HepG2 (cell line): ENCODE measurements around the gene OGA. TPM values are rescaled to one million over a fixed set of nuclear protein-coding genes. Genes with fewer than 3 reads are reported as not detected.

ENCODE experiments used
- ATAC-seq: fragments of 200-7000 bp; cut with Tn5 transposase; 3 replicates; pipeline ENCODE4 v1.9.1; 2020; ENCODE audit warnings: mild to moderate bottlenecking, moderate library complexity
- BruUV-seq: library from RNA; stranded (reverse); fragments of 400-500 nt; replicated peaks from 2 replicates; lab custom pipeline; 2021; lab: Mats Ljungman, UMichigan
- CTCF ChIA-PET: fragments of 300-600 bp; formaldehyde crosslinking; extraction: SDS; loops from one replicate; lab custom pipeline; 2021; ENCODE audit warnings: low total read pairs, inconsistent platforms, low intra/inter-chr PET ratio; lab: Yijun Ruan, JAX
- POLR2A ChIA-PET: fragments of 350-600 bp; sonication (Branson Sonifier 250); formaldehyde crosslinking; loops from one replicate; lab custom pipeline; 2020; ENCODE audit warnings: antibody characterized with exemption, inconsistent platforms; lab: Yijun Ruan, JAX
- DNase-seq: peaks from one replicate; pipeline ENCODE4 v3.0.0-alpha.2; 2015; ENCODE audit warnings: low spot score
- FAIRE-seq: peaks from 3 replicates; lab custom pipeline; 2011; peaks lifted over from hg19 to GRCh38; lab: Jason Lieb, UNC
- H2AFZ ChIP-seq: one replicate; pipeline ENCODE4 v1.6.1; 2011; ENCODE audit warnings: low read length, inconsistent platforms
- H3K27ac ChIP-seq: fragments of 300-600 bp; 3 replicates; pipeline ENCODE4 v1.8.0; 2011; ENCODE audit warnings: mixed run types, mild to moderate bottlenecking, mixed read lengths, low read length, inconsistent platforms; ENCODE audit not compliant: insufficient read depth; ENCODE audit errors: extremely low read length
- H3K27me3 ChIP-seq, 2 experiments: fragments of 200-600 bp in 1 of 2; 2 replicates in 1 of 2; 3 replicates in 1 of 2; pipeline versions ENCODE4 v1.6.0 to v1.8.0; 2011; ENCODE audit warnings: low read length in 2 of 2, mild to moderate bottlenecking in 2 of 2, moderate library complexity in 2 of 2, inconsistent platforms in 1 of 2; ENCODE audit not compliant: insufficient read depth in 2 of 2, control insufficient read depth in 1 of 2
- H3K36me3 ChIP-seq, 2 experiments: fragments of 200-600 bp in 1 of 2; replicated peaks in 1 of 2; 2 replicates in 1 of 2; 3 replicates in 1 of 2; pipeline versions ENCODE4 v1.5.1 to v1.8.0; 2011; ENCODE audit warnings: low read length in 2 of 2, inconsistent platforms in 1 of 2; ENCODE audit not compliant: insufficient read depth in 2 of 2, control insufficient read depth in 1 of 2
- H3K4me1 ChIP-seq: 2 replicates; pipeline ENCODE4 v1.5.1; 2012; ENCODE audit warnings: low read length, inconsistent platforms; ENCODE audit not compliant: insufficient read depth
- H3K4me2 ChIP-seq: 2 replicates; pipeline ENCODE4 v1.6.0; 2011; ENCODE audit warnings: low read depth, low read length, inconsistent platforms
- H3K4me3 ChIP-seq, 3 experiments: fragments of 200-600 bp in 1 of 3; sonication (generic), shearing (Covaris generic) in 1 of 3; replicated peaks in 1 of 3; 2 replicates each; pipeline ENCODE4 v1.5.1; 2011 to 2016; ENCODE audit warnings: low read length in 3 of 3, inconsistent platforms in 2 of 3, low read depth in 2 of 3, mild to moderate bottlenecking in 2 of 3, control low read depth in 1 of 3, mixed read lengths in 1 of 3; ENCODE audit not compliant: insufficient read depth in 1 of 3
- H3K79me2 ChIP-seq: one replicate; pipeline ENCODE4 v1.6.1; 2011; ENCODE audit warnings: low read length, inconsistent platforms; ENCODE audit not compliant: insufficient read depth
- H3K9ac ChIP-seq: 2 replicates; pipeline ENCODE4 v1.6.0; 2011; ENCODE audit warnings: mild to moderate bottlenecking, low read depth, low read length, inconsistent platforms; ENCODE audit not compliant: insufficient read depth
- H3K9me3 ChIP-seq: 2 replicates; pipeline ENCODE4 v1.5.1; 2012; ENCODE audit warnings: mild to moderate bottlenecking, low read length
- H4K20me1 ChIP-seq: 2 replicates; pipeline ENCODE4 v1.6.0; 2011; ENCODE audit warnings: inconsistent platforms, mild to moderate bottlenecking, low read length, moderate library complexity; ENCODE audit not compliant: insufficient read depth
- CENPT ChIP-seq: sonication (generic); formaldehyde crosslinking; IDR thresholded peaks from 2 replicates; pipeline ENCODE4 v1.8.0; 2022; ENCODE audit warnings: low read depth, mild to moderate bottlenecking, moderate library complexity, missing genetic modification reagents
- DMTF1 ChIP-seq: sonication (generic); formaldehyde crosslinking; IDR thresholded peaks from 2 replicates; pipeline ENCODE4 v1.4.0; 2020; ENCODE audit warnings: mild to moderate bottlenecking, missing genetic modification reagents
- SRSF4 ChIP-seq: fragments of 200-400 bp; formaldehyde crosslinking; IDR thresholded peaks from one replicate; pipeline ENCODE4 v1.6.1; 2018; ENCODE audit warnings: mild to moderate bottlenecking, low read depth, low read length, moderate library complexity; ENCODE audit not compliant: poor library complexity, severe bottlenecking
- ZMAT3 ChIP-seq: sonication (generic); formaldehyde crosslinking; conservative IDR thresholded peaks from 2 replicates; pipeline ENCODE4 v1.7.0; 2021; ENCODE audit warnings: missing genetic modification reagents
- ZNF17 ChIP-seq: sonication (generic); formaldehyde crosslinking; IDR thresholded peaks from 2 replicates; pipeline ENCODE4 v1.5.0; 2020; ENCODE audit warnings: mild to moderate bottlenecking, missing genetic modification reagents
- ZNF318 ChIP-seq: sonication (generic); formaldehyde crosslinking; IDR thresholded peaks from 2 replicates; pipeline ENCODE4 v1.4.0; 2020; ENCODE audit warnings: mild to moderate bottlenecking, missing genetic modification reagents
- WGBS: methylation state at CpG from one replicate; pipeline ENCODE4 v1.1.6; 2017; ENCODE audit warnings: low lambda C conversion rate; 5-methylcytosine and 5-hydroxymethylcytosine counted together
- in situ Hi-C: cut with HindIII; loops from 2 replicates; pipeline ENCODE4 v1.10.0; 2017; ENCODE audit warnings: low pct_unique_long_range_greater_than_20kb; ENCODE audit not compliant: extremely low pct_ligation_motif_present
- intact Hi-C: fragments of 100-400 bp; cut with micrococcal nuclease; formaldehyde crosslinking; loops from one replicate; pipeline ENCODE4 v1.10.0; 2022; ENCODE audit not compliant: unreplicated experiment
- polyA plus RNA-seq, 8 experiments: library from polyadenylated mRNA; depleted of rRNA in 3 of 8; stranded (reverse) in 7 of 8; unstranded in 1 of 8; fragments of >200 nt; fragmentation: Illumina TruSeq in 4 of 8; extraction: Trizol in 4 of 8; gene quantifications; 2 replicates each; pipeline versions ENCODE4 v1.2.1 to v1.2.3, GENCODE V29; 2011 to 2016; ENCODE audit warnings: low read depth in 4 of 8, missing spikeins in 1 of 8, mixed read lengths in 1 of 8; ENCODE audit not compliant: insufficient read depth in 1 of 8
- total RNA-seq, 5 experiments: library from RNA; depleted of rRNA; stranded (reverse); fragments of >200 nt; fragmentation: Illumina TruSeq; extraction: Trizol; gene quantifications; 2 replicates each; pipeline ENCODE4 v1.2.3, GENCODE V29; 2016; ENCODE audit warnings: low read depth in 1 of 5

OGA gene
- total and polyA plus RNA-seq, 2 of the 13 experiments (the other 11 are each of a cell fraction or from before 2014, with no cell fraction given), result 33.2 to 39.8 TPM

GRCh38 chr10:101839002-101839401 is 20.8 kb upstream of the OGA start:
- in situ Hi-C loops, result no loop called here
- ATAC-seq, result no peak
- DNase-seq, result no peak
- Histone ChIP-seq H3K4me2 (no peak overlapping the region), H3K27me3 (no peaks in the 10 kb centered on the region), H2AFZ (no peak overlapping the region), H3K27ac (no peak overlapping the region), H3K36me3 (no peaks in the 10 kb centered on the region), H3K9me3 (no peaks in the 10 kb centered on the region), H3K4me1 (peaks cover 33% of the 10 kb centered on the region), H4K20me1 (peaks cover 16% of the 10 kb centered on the region; the same call in 1 of the 2 replicates), H3K9ac (no peak overlapping the region), H3K79me2 (no peaks in the 10 kb centered on the region), H3K4me3 (no peak overlapping the region)
- no peak for FAIRE-seq
- intact Hi-C loops, result no loop called here
- 80% methylated on average over 1 of the region's 1 CpG for WGBS
- BruUV-seq, result no TSS peak
- ChIA-PET CTCF (no interaction called here), POLR2A (no interaction called here)
- TF ChIP-seq SRSF4 (no peak), CENPT (no peak), ZMAT3 (CRISPR knock-in tag) (no peak), ZNF17 (no peak), DMTF1 (CRISPR knock-in tag) (no peak)

- no peak overlapping the region for H3K9ac ChIP-seq
- in situ Hi-C loops, result no loop called here
- POLR2A ChIA-PET, result no interaction called here
- no peak for TF ChIP-seq ZNF318 (CRISPR knock-in tag)
These were observed 20.2 kb upstream of the OGA start for GRCh38 chr10:101838416-101838970.

More at GRCh38 chr10:101838416-101838970, 20.2 kb upstream of the OGA start:
- ATAC-seq (no peak), DNase-seq (no peak), FAIRE-seq (no peak)
- intact Hi-C loops, result no loop called here
- Histone ChIP-seq H3K27me3 (no peaks in the 10 kb centered on the region), H3K4me2 (no peak overlapping the region), H3K4me3 (no peak overlapping the region), H4K20me1 (peaks cover 16% of the 10 kb centered on the region; the same call in 1 of the 2 replicates), H3K79me2 (no peaks in the 10 kb centered on the region), H3K9me3 (no peaks in the 10 kb centered on the region), H2AFZ (no peak overlapping the region), H3K4me1 (peaks cover 33% of the 10 kb centered on the region), H3K36me3 (no peaks in the 10 kb centered on the region), H3K27ac (no peak overlapping the region)
- no TSS peak for BruUV-seq
- 61% methylated on average over 3 of the region's 6 CpGs for WGBS
- CTCF ChIA-PET, result no interaction called here
